HG03103 (cell line): ENCODE measurements around the gene MIA2.
A peak's percentile ranks its signal among the peaks of the same experiment; 100 is the strongest.
"Not testable (repeated sequence)": the region's sequence is repeated elsewhere in the genome, so short reads cannot be mapped to it uniquely, and the experiment has no call there.

ENCODE experiments used
- ATAC-seq: cut with Tn5 transposase; IDR thresholded peaks from one replicate; pipeline ENCODE4 v1.9.1; 2021; ENCODE audit warnings: low read depth; ENCODE audit not compliant: unreplicated experiment

The MIA2 gene

DNA sequence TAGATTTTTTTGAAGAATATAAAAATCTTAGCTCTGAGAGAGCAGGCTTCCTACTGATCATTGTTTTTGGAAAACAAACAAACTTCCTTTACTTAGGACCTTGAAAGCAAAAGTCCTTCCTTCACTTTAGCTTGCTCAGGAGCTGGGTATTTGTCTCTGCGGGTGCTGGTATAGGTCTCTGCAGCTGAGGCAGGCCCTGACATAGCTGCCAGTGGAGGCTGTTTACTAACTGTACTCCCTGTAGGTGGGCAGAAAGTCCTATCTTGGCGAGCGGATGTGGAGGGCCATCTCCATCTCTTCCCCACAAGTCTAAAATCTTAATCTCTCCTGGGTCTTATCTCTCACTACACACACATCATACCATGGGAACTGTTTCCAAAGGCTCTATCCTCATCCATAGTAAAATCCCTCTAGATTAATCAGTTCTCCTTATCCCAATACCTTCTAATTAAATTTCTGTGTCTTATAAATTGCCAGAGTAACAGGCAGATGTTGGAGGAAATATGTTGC lies 4.1 kb upstream of the MIA2 start:
- ATAC-seq, result no peak

DNA sequence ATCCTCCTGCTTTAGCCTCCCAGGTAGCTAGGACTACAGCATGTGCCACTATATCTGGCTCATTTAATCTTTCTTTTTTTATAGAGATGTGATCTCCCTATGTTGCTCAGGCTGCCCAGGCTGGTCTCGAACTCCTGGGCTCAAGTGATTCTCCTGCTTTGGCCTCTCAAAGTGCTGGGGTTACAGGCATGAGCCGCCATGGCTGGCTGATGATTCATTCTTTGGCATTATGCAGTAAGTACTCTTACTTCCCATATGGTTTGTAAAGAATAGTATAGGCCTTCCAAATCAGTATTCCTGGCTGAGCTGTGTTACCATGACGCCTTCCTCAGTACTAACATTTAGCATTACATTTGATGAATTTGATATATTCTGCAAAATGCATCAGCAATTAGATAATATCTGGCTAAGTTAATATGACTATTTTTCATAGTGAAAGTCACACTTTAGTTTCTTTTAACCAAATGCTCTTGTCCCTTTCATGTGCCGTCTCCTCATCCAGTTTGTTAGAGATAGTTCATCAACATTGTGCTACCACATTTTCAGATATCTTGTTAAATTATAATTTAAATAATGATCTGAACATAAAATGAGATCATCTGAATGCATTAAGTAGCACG lies 3.2 kb upstream of the MIA2 start:
- ATAC-seq, result no peak

DNA sequence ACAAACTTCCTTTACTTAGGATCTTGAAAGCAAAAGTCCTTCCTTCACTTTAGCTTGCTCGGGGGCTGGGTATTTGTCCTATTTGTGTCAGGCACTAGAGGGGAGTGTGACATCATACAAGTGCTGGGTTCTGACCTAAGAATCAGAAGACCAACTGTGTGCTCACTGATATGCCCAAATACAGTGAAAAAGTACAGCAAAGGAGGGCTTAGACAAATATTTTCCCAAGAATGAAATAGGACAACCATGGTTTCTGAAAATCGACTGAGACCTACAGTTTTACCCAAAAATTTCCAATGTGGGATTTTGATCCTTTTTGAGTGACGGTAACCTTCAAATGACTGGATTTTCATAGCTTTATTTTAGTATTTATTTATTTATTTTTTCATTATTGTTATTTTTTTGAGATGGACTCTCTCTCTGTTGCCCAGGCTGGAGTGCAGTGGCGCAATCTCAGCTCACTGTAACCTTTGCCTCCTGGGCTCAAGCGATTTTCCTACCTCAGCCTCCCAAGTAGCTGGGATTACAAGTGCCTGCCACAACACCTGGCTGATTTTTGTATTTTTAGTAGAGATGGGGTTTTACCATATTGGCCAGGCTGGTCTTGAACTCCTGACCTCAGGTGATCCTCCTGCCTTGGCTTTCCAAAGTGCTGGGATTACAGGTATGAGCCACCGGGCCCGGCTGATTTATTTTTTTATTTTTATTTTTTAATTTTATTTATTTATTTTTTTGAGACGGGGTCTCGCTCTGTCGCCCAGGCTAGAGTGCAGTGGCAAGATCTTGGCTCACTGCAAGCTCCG lies 1.8 kb upstream of the MIA2 start:
- ATAC-seq, result peak; percentile 52

DNA sequence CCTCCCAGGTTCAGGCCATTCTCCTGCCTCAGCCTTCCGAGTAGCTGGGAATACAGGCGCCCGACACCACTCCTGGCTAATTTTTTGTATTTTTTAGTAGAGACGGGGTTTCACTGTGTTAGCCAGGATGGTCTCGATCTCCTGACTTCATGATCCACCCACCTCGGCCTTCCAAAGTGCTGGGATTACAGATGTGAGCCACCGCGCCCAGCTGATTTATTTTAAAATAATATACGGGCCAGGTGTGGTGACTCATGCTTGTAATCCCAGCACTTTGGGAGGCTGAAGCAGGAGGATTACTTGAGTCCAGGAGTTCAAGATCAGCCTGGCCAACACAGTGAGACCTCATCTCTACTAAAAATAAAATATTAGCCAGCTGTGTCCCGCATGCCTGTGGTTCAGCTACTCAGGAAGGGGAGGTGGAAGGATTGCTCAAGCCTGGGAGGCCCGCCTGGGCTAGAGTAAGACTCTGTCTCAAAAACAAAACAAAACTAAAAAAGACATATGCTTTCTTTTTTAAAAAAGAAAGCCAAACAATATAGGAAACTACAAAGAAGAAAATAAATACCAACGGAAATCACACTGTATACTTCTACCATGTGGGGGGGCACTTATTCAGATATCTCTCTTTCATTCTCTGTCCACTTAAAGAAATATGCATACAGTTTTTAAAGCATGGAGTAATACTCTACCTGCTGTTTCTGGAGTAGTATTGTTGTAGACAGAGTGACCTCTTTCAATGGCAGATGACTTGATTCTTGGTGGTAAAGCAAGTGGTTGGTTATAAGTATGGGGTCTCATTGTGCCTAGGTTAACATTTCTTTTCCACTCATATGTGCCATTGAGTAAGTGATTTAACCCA lies 930 bp upstream of the MIA2 start:
- ATAC-seq, result no peak

DNA sequence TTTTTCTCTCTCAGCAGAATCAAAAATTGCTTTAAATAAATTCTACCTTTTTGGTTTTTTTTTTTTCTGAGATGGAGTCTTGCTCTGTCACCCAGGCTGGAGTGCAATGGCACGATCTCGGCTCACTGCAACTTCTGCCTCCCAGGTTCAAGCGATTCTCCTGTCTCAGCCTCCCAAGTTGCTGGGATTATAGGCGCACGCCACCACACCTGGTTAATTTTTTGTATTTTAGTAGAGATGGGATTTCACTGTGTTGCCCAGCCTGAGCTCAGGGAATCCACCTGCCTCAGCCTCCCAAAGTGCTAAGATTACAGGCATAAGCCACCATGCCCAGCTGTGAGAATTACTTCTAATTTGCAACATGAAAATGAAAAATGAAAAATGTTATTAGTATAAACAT lies 1.3 kb downstream of the MIA2 start:
- not testable (repeated sequence) for ATAC-seq

DNA sequence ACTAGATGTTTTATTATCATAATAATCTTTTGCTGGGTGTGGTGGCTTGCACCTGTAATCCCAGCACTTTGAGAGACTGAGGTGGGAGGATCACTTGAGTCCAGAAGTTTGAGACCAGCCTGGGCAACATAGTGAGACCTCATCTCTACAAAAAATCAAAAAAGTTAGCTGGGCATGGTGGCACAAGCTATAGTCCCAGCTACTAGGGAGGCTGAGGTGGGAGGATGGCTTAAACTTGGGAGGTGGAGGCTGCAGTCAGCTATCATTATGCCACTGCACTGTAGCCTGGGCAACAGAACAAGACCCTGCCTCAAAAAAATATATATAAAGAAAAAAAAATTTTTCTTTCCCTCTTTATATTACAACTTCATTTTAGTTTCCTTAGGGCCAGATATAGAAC lies 1.8 kb downstream of the MIA2 start:
- ATAC-seq, result not testable (repeated sequence)

DNA sequence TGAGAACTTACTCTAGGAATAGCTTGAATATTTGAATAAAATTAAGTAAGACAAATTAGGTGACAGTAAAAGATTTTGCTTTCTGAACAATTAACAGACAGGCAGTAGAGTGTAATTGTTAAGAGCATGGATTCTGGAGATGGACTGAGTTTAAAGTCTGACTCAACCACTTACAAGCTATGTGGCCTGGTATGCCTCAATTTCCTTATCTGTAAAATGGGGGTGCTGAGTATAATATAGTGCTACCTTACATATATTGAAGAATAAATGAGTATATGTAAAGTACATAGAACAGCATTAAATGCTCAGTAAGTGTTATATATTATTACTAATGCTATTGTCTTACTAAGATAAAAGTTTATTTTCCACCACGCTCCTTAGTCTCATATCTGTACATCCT lies 7.1 kb downstream of the MIA2 start:
- no peak for ATAC-seq

DNA sequence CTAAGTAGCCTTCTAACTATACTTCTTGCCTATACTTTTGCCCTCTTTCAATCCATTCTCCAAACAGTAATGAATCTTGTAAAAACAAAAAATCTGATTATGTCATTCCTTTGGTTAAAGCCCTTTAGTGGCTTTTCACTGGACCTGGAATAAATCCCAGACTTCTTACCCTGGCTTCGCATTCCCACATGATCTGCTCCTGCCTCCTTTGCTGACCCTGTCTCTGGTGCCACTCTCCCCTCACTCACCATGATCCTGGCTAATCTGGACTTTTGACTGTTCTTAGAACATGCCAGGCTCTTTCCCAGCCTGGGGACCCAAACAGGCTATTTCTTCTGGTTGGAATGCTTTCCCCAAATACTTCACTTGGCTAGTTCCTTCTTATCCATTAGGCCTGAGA lies 7.9 kb downstream of the MIA2 start:
- no peak for ATAC-seq

DNA sequence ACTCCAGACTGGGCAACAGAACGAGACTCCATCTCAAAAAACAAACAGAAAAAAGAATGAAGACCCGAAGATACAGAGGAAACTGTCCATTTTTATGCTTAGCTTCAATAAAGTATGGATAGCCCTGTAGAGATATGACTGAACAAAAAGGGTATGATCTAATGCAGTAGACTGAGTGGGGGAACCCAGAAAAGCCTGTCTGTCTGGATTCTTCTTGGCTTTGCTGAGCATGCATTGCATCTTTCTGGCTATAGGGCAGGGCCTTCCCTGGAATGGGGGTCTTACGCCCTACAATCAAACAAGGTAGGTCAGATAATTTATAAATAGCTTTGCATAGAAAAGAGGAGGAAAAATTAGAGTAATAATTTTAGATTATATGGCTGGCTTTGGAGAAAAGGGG lies 10.1 kb downstream of the MIA2 start:
- no peak for ATAC-seq

DNA sequence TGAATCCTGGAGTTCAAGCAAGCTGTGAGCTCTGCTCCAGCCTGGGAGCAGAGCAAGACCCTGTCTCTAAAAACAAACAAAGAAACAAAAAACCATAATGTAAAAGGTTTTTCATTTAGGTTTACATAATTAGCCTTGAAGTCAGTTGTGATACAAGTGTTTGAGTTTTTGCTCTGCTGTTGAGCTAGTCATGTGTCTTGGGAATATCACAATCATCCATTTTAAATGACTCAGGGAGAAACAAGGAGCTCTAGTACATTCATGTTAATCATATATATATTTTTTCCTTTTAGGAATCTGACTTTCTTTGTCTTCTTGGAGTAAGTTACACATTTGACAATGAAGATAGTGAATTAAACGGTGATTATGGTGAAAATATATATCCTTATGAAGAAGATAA lies 12.9 kb downstream of the MIA2 start:
- no peak for ATAC-seq

DNA sequence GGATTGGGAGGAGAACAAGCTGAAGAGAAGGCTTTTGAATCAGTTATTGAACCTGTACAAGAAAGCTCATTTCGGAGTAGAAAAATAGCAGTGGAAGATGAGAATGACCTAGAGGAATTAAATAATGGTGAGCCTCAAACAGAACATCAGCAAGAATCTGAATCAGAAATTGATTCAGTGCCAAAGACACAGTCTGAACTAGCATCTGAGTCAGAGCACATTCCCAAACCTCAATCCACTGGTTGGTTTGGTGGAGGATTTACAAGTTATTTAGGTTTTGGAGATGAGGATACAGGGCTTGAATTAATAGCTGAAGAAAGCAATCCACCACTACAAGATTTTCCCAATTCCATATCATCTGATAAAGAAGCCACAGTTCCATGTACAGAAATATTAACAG lies 13.5 kb downstream of the MIA2 start:
- ATAC-seq, result no peak

DNA sequence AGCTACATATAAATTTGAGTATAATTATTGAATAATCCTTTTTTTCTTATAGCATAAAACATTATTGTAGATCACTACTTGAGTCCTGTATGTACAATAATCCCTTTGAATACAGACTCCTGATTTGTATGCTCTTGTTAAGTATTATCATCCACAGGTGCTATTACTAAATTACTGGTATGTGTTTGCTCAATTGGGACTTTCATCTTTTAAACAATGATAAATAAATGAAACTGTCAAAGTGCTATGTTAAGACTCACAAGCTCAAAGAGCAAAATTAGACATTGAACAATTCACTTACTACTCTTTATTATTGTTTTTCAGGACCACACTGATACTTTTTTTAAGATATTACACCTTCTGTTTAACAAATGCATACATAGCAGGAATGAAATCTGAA lies 17.8 kb downstream of the MIA2 start:
- no peak for ATAC-seq

DNA sequence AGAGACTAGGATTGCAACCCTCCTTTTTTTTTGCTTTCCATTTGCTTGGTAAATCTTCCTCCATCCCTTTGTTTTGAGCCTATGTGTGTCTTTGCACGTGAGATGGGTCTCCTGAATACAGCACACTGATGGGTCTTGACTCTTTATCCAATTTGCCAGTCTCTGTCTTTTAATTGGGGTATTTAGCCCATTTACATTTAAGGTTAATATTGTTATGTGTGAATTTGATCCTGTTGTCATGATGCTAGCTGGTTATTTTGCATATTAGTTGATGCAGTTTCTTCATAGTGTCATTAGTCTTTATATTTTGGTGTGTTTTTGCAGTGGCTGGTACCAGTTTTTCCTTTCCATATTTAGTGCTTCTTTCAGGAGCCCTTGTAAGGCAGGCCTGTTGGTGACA lies 23.7 kb downstream of the MIA2 start:
- not testable (repeated sequence) for ATAC-seq

DNA sequence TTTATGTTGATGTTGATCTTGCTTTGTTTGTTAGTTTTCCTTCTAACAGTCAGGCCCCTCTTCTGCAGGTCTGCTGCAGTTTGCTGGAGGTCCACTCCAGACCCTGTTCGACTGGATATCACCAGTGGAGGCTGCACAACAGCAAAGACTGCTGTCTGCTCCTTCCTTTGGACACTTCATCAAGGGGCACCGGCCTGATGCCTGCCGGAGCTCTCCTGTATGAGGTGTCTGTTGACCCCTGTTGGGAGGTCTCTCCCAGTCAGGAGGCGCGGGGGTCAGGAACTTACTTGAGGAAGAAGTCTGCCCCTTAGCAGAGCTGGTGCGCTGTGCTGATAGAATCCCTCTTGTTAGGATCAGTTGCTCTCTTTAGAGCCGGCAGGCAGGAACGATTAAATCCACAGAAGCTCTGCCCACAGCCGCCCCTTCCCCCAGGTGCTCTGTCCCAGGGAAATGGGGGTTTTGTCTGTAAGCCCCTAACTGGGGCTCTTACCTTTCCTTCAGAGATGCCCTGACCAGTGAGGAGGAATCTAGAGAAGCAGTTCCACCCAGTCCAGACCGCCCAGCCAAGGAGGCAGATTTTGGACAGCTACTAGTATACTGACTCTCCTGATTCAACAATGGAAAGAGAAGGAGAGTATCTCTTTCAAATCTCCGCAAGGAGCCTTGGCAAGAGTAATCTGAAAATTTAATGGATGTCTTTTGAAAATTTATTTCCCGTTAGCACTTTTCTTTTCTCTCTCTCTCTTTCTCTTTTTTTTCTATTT lies 25.2 kb downstream of the MIA2 start:
- ATAC-seq, result no peak

DNA sequence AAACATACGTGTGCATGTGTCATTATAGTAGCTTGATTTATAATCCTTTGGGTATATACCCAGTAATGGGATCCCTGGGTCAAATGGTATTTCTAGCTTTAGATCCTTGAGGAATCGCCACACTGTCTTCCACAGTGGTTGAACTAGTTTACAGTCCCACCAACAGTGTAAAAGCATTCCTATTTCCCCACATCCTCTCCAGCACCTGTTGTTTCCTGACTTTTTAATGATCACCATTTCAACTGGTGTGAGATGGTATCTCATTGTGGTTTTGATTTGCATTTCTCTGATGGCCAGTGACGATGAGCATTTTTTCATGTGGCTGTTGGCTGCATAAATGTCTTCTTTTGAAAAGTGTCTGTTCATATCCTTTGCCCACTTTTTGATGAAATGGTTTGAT lies 26.4 kb downstream of the MIA2 start:
- not testable (repeated sequence) for ATAC-seq

DNA sequence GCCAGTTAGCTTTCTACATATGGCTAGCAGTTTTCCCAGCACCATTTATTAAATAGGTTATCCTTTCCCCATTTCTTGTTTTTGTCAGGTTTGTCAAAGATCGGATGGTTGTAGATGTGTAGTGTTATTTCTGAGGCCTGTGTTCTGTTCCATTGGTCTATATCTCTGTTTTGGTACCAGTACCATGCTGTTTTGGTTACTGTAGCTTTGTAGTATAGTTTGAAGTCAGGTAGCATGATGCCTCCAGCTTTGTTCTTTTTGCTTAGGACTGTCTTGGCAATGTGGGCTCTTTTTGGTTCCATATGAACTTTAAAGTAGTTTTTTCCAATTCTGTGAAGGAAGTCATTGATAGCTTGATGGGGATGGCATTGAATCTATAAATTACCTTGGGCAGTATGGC lies 28.5 kb downstream of the MIA2 start:
- ATAC-seq, result not testable (repeated sequence)

DNA sequence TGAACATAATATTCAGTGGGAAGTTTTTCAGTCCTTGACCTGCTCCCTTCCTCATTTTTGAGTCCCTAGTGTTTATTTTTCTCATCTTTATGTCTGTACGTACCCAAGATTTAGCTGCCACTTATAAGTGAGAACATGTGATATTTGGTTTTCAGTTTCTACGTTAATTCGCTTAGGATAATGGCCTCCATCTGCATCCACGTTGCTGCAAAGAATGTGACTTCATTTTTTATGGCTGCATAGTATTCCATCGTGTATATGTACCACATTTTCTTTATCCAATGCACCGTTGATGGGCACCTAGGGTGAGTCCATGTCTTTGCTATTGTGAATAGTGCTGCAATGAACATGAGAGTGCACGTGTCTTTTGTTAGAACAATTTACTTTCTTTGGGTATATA lies 30.3 kb downstream of the MIA2 start:
- no peak for ATAC-seq

DNA sequence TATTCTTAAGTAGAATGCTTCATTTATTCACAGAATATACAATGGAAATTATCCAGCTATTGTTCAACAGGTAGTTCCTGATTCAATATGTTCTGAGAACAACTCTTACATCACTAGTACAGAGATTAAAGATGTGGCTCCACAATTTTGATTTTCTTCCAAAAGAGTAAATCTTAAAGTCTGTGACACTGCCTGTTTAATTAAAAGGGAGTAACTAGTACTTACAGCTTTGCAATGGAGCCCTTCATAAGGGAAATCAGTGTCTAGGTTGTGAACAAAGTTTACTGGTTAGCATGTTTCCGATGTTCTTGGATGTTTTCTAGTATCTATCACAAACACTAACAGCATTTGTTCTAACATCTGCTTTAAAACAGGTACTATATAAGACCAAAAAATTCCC lies 30.8 kb downstream of the MIA2 start:
- ATAC-seq, result no peak

DNA sequence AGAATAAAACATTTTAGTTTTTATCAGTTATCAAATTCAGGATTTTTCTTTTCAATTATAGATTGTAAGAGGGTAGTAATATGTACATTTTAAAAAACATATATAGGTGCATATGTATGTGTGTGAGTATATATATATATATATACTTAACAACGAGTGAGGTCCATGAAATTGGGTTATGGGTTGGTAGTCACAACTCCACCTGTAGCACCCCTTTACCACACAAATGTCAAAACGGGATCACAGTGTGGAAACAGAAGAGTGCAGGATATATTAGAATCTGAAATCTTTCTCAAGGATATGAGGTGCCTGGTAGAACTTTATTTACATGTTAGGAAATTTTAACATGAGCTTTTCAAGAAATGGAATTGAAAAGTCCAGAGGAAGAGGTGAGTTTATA lies 31.3 kb downstream of the MIA2 start:
- ATAC-seq, result no peak

DNA sequence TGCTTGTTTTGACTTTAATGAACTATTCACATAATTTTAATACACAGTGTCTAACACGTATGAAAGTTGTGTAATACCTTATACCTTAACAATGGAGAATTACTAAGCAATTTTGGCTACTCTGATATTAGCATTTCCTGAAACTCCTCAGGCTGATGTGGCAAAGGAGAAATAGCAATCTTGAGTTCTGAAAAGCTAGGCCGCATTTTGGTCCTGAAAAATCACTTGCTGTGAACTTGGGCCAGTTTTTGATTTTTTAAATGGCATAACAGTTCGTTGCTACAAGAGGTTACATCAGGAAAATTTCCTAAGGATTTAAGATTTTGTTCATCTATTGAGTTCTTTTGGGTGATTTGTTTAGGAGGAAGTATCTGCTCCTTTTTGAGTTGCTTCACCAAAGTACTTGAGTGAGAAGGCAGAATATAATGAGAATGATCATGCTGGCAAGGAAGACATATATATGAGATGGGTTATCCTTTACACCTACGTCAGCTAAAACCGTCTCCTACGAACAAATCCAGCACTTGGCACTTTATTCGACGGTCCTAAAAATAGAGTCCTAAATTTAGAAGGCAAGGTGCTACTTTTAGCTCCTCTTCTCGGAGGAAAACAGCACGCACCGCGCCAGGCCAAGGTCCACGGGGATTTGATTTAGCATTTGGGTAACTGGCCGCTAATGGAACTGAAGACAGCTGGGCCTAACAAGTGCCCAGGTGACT lies 32.2 kb downstream of the MIA2 start:
- ATAC-seq, result no peak
